Esophagus squamous epithelium (tissue), 4 donors: ENCODE data around the gene GGT5.

Experiments used
- CTCF ChIP-seq, 6 experiments: fragments of 450-650 bp in 4 of 6; fragments of 200-600 bp in 2 of 6; sonication (generic) in 2 of 6; IDR thresholded peaks; one replicate each; pipeline ENCODE4 v1.5.1; 2016 to 2019; ENCODE audit warnings: antibody characterized with exemption in 6 of 6, mild to moderate bottlenecking in 4 of 6, moderate library complexity in 4 of 6
- POLR2A ChIP-seq, 4 donors: fragments of 450-650 bp; IDR thresholded peaks; one replicate each; pipeline ENCODE4 v1.6.1; 2017; ENCODE audit warnings: antibody characterized with exemption in 4 of 4, mild to moderate bottlenecking in 4 of 4, moderate library complexity in 3 of 4

GRCh38 chr22:24205438-24206195 is 39.3 kb downstream of the GGT5 start:
- peak in 1 of 6 experiments; percentile 22 for TF ChIP-seq CTCF (IDR thresholded peaks at IDR 0.05)
- TF ChIP-seq POLR2A (IDR thresholded peaks at IDR 0.05): no peak
